Measurements from ENCODE around the gene MSH4. TPM values are rescaled to one million over a fixed set of nuclear protein-coding genes. Genes with fewer than 3 reads are reported as not detected.

MSH4 gene
- polyA plus RNA-seq, 10 donors, result 0.19 to 1.2 (median 0.36) TPM

DNA sequence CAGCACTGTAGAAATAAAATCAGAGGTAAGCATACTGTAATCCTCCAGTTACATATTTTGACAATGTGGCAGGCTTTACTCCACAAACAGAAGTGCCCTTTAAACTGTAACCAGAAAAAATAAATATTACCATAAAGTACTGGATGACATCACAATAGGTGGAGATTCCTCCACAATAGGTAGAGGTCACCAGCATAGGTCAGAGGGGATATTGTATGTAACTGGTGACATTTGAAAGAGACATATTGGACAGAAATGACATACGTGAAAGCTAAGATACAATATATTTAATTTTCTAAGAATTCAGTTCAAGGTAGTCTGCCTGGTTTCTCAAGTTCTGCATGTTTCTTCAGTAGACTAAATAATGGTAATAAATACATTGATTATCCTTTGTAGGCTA is 135.6 kb downstream of the MSH4 start, which contains the start of gene ASB17:
TSS of gene ASB17 (minus strand) at position 101 of the 400 bp plus-strand sequence. CDS start 113 bp downstream, outside the sequence.
- DNase-seq, result no peak

GRCh38 chr1:75937034-75937433 is 140.4 kb downstream of the MSH4 start:
- peak in 1 of 3 donors; percentile 13 for DNase-seq

DNA sequence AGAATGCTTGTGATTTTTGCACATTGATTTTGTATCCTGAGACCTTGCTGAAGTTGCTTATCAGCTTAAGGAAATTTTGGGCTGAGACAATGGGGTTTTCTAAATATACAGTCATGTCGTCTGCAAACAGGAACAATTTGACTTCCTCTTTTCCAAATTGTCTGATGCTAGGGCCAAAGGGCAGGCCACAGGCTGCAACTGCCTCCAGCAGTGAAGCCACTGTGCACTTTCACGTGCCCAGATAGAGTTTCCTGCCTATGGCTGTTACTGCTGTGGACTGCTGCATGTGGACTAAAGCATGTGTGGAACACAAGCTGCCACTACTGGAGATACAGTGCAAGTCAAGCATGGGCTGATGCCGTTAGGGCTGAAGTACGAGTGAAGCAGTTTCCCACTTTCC is 146.4 kb downstream of the MSH4 start:
- DNase-seq, result peak in 1 of 3 donors; percentile 1

GRCh38 chr1:75950176-75950575 is 153.5 kb downstream of the MSH4 start:
- no peak for DNase-seq

DNA sequence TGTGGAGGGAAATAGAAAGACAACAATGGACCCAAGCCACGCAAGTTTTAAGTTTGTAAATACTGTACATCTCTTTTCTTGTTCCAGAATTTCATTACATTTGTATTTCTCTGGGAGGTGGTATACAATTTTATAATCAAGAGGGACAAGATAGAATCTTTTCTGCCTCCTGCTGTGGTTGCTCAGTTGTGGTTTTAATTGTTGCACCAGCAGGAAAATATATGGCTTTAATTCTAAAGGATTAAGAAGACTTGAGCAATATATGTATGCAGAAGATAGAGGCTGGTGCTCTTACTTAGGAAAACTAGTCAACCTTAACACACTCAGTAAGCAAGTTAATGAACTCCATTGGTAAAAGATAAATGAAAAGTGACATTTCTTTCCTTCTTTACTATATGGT is 155.3 kb downstream of the MSH4 start:
- DNase-seq, result no peak

DNA sequence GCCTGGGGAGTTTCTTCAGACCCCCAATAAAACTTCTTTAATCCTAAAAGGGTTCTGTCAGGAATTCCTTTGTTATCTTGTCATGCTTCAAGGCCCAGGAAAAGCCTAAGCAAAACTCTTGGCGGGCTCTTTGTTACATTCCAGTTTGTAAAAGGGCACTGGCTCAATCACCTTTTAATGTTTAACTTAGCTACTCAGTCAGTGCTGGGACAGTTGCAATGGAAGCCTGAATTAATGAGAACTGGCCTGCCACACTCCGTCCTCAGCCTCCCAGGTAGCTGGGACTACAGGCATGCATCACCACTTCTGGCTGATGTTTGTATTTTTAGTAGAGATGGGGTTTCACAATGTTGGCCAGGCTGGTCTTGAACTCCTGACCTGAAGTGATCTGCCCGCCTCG is 156.8 kb downstream of the MSH4 start:
- DNase-seq, result no peak

GRCh38 chr1:75954586-75954985 is 157.9 kb downstream of the MSH4 start:
- no peak for DNase-seq

Other genes with a start within 250 kb of the MSH4 start
- 1 to 10 TPM in 2 of 10 donors, under 1 TPM in 8; 0.11 to 2.9 (median 0.50) TPM for gene SLC44A5, start 185.8 kb upstream of the MSH4 start, polyA plus RNA-seq (ENCODE audit: insufficient read length in 10 of 10)
- 10 to 100 TPM; 58.2 to 85.8 (median 64.2) TPM for gene ACADM, start 72.2 kb upstream of the MSH4 start, polyA plus RNA-seq (ENCODE audit: insufficient read length in 10 of 10)
- 100 to 1,000 TPM in 3 of 10 donors, 10 to 100 TPM in 7; 67.1 to 127 (median 93.2) TPM for gene RABGGTB, start 10.6 kb upstream of the MSH4 start, polyA plus RNA-seq (ENCODE audit: insufficient read length in 10 of 10)
- gene ASB17, start 135.5 kb downstream of the MSH4 start, polyA plus RNA-seq (ENCODE audit: insufficient read length in 10 of 10), result not detected

Data from muscle of back (tissue), 11 donors.